Activated naive CD4-positive, alpha-beta T cell treated with anti-CD3 and anti-CD28 coated beads, Interleukin-2, amount 10 ng/mL, durations not matched to agents 7 days and 5 days (primary cell): ENCODE results near the gene MSMB.
"Not testable (repeated sequence)": the region's sequence is repeated elsewhere in the genome, so short reads cannot be mapped to it uniquely, and the experiment has no call there.

Source experiments
- CTCF ChIA-PET: fragments of 350-600 bp; sonication (Branson Sonifier 250); formaldehyde crosslinking; loops from one replicate; lab custom pipeline; 2021; ENCODE audit warnings: antibody characterized with exemption; lab: Charles Lee
- DNase-seq: peaks from one replicate; pipeline ENCODE4 v3.0.0-alpha.2; 2020
- H3K27ac Mint-ChIP-seq: one replicate; pipeline ENCODE4 v1.8.0; 2021; ENCODE audit warnings: mild to moderate bottlenecking, moderate library complexity, mixed read lengths
- H3K27me3 Mint-ChIP-seq: one replicate; pipeline ENCODE4 v1.8.0; 2021; ENCODE audit warnings: mild to moderate bottlenecking, mixed read lengths
- H3K36me3 Mint-ChIP-seq: one replicate; pipeline ENCODE4 v1.8.0; 2021; ENCODE audit warnings: mixed read lengths
- H3K4me1 Mint-ChIP-seq: one replicate; pipeline ENCODE4 v1.8.0; 2021; ENCODE audit warnings: mixed read lengths
- H3K4me3 Mint-ChIP-seq: one replicate; pipeline ENCODE4 v1.8.0; 2021; ENCODE audit warnings: mild to moderate bottlenecking, moderate library complexity, mixed read lengths
- H3K9me3 Mint-ChIP-seq: one replicate; pipeline ENCODE4 v1.8.0; 2021; ENCODE audit warnings: mixed read lengths

Gene MSMB

DNA sequence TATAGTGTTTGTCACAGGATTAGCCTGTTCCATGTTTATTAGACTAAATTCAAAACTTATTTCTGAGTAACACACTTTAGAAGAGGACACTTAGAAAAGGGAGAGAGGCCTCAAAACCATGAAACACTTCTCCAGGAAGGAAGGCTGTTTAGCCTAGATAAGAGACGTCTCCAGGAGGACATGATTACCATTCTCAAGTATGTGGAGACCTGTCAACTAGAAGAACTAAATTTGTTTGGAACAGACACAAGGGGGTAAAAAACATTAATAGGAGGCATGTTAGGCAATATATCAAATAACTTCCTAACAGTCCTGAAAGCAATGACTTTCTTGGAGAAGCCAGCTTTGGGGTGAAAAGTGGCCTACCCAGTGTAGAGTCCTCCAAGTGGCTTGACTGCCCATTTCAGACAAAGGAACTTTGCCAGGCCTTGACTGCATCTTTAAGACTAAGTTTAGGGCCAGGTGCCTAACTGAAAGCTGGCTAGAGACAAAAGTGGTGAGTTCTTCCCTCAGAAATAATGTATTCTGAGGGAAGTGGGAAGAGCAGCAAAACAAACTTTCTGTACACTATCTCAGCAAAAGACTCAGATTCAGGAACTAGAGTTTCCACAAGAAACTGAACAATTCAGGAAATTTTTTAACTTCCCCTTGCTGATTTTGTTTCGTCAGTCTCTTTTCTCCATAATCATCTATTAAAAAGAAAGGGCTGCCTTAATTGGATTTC is 27.5 kb downstream of the MSMB start:
- Mint-ChIP-seq H3K4me3 (no peak overlapping the region), H3K27me3 (no peaks in the 10 kb centered on the region), H3K4me1 (peaks cover 48% of the 10 kb centered on the region), H3K27ac (no peak overlapping the region), H3K36me3 (peaks cover 30% of the 10 kb centered on the region), H3K9me3 (no peaks in the 10 kb centered on the region)
- CTCF ChIA-PET = interaction anchor here (1.2 to 3.0 kb wide), 3 partner anchors 10 to 33 kb away, joined by 3 to 19 read pairs (median 3); no protein-coding TSS in a partner anchor
- DNase-seq = no peak

DNA sequence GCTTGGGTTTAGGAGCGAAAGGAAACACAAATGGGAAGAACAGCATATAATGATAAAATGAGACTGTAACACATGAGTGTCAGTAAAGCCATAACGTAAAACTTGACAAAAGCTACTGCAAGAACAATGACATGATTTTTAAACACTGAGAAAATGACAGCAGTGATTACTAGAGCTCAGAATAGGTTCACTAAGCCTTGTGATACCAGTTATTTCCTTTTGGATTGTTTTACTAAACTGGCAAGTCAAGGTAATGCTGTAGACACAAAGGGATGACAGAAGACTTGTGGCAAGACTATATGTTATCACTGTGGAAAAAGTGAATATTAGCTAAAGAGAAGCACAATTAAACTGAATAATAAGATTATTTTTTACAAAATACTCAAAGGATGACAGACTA is 28.3 kb downstream of the MSMB start:
- H3K9me3 Mint-ChIP-seq = no peaks in the 10 kb centered on the region
- H3K27me3 Mint-ChIP-seq = no peaks in the 10 kb centered on the region
- H3K4me3 Mint-ChIP-seq = no peak overlapping the region
- CTCF ChIA-PET = interaction anchor here (1.2 to 3.0 kb wide), 2 partner anchors 11 kb away, joined by 3 to 19 read pairs; no protein-coding TSS in a partner anchor
- H3K27ac Mint-ChIP-seq = no peak overlapping the region
- peaks cover 39% of the 10 kb centered on the region for H3K4me1 Mint-ChIP-seq
- no peak for DNase-seq
- peaks cover 34% of the 10 kb centered on the region for H3K36me3 Mint-ChIP-seq

DNA sequence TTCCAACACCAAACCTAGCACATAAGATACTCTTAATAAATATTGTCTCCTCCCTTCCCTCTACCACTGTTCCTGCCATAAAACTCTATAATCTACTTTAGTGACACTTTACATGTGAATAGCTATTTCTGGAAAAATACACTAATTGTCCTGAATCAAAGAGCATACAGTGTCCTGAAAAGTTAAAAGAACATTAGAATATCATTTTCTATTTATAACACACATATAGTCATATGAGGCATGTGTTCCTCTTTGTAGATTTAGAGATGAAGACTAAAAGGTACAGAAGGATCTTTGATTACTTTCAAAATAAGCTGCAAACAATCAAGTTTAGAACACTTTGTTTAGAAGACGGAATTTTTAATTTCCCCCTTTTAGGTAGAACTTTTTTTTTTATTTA is 29.3 kb downstream of the MSMB start:
- Mint-ChIP-seq H3K27ac (peak overlapping the region; percentile 15), H3K27me3 (no peaks in the 10 kb centered on the region), H3K9me3 (no peaks in the 10 kb centered on the region), H3K36me3 (peaks cover 36% of the 10 kb centered on the region), H3K4me1 (peaks cover 30% of the 10 kb centered on the region), H3K4me3 (no peak overlapping the region)
- CTCF ChIA-PET = interaction anchor here (0.7 to 3.0 kb wide), 3 partner anchors 9 to 23 kb away, joined by 3 to 19 read pairs (median 4); no protein-coding TSS in a partner anchor
- DNase-seq = no peak

GRCh38 chr10:46016190-46016589 is 29.9 kb downstream of the MSMB start:
- no peak for DNase-seq
- H3K4me3 Mint-ChIP-seq = no peak overlapping the region
- no peak overlapping the region for H3K27ac Mint-ChIP-seq
- H3K9me3 Mint-ChIP-seq = no peaks in the 10 kb centered on the region
- peaks cover 39% of the 10 kb centered on the region for H3K36me3 Mint-ChIP-seq
- H3K27me3 Mint-ChIP-seq = no peaks in the 10 kb centered on the region
- H3K4me1 Mint-ChIP-seq = peaks cover 26% of the 10 kb centered on the region
- CTCF ChIA-PET = interaction anchor here (1.6 kb wide), 1 partner anchor 10 kb away, joined by 4 read pairs; no protein-coding TSS in a partner anchor

GRCh38 chr10:46014683-46015405 is 31.2 kb downstream of the MSMB start:
- H3K4me1 Mint-ChIP-seq = peaks cover 14% of the 10 kb centered on the region
- H3K4me3 Mint-ChIP-seq = no peak overlapping the region
- no peak overlapping the region for H3K27ac Mint-ChIP-seq
- H3K27me3 Mint-ChIP-seq = no peaks in the 10 kb centered on the region
- CTCF ChIA-PET = interaction anchor here (1.6 kb wide), 1 partner anchor 11 kb away, joined by 4 read pairs; no protein-coding TSS in a partner anchor
- peaks cover 47% of the 10 kb centered on the region for H3K36me3 Mint-ChIP-seq
- H3K9me3 Mint-ChIP-seq = no peaks in the 10 kb centered on the region
- DNase-seq = no peak

GRCh38 chr10:46014206-46014605 is 31.9 kb downstream of the MSMB start:
- H3K4me3 Mint-ChIP-seq = no peak overlapping the region
- peaks cover 7% of the 10 kb centered on the region for H3K4me1 Mint-ChIP-seq
- no peaks in the 10 kb centered on the region for H3K27me3 Mint-ChIP-seq
- CTCF ChIA-PET = no interaction called here
- no peak for DNase-seq
- peaks cover 52% of the 10 kb centered on the region for H3K36me3 Mint-ChIP-seq
- H3K27ac Mint-ChIP-seq = no peak overlapping the region
- no peaks in the 10 kb centered on the region for H3K9me3 Mint-ChIP-seq

DNA sequence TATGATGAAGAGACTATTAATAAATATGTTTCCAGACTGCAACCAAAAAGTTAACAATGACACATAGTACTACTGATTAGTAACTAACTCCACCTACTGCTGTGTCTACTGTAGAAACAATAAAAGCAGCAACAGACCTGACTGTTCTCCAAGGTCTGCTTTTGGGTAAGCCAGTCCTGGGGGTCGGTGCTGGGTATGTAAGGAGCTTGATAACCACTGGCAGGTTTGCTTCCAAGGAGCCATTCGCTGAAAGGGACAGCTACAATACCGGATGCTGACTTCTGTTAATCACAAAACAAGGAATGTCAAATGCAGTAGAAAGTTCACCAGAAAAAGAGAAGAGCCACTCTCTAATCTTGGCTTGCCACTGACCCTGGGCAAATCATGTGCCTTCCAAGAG is 33.3 kb downstream of the MSMB start:
- Mint-ChIP-seq H3K27ac (no peak overlapping the region), H3K4me1 (no peaks in the 10 kb centered on the region), H3K4me3 (no peak overlapping the region), H3K27me3 (no peaks in the 10 kb centered on the region), H3K36me3 (peaks cover 58% of the 10 kb centered on the region), H3K9me3 (no peaks in the 10 kb centered on the region)
- no peak for DNase-seq
- CTCF ChIA-PET = no interaction called here

DNA sequence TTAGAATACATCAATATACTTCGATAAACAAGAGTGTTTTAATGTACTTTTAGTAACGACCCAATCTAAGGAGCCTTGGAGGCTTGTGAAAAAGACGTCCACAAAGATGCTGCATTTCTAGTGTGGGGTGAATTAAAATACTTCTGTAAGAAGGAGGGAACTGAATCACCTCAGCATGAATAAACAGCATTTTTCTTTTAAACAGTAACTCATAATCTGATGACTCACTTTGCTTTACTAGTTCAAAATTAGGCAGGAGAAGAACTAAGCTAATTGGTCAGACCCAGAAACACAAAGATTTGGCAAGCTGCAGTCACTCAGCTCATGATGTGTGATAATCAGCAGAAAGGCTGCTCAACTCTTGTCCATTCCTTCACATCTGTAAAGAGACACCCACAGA is 39.9 kb downstream of the MSMB start:
- H3K36me3 Mint-ChIP-seq = peaks cover 55% of the 10 kb centered on the region
- no peaks in the 10 kb centered on the region for H3K4me1 Mint-ChIP-seq
- no peak for DNase-seq
- H3K27ac Mint-ChIP-seq = peak overlapping the region; percentile 19
- H3K9me3 Mint-ChIP-seq = no peaks in the 10 kb centered on the region
- CTCF ChIA-PET = interaction anchor here (1.3 to 1.4 kb wide), 2 partner anchors 12 to 22 kb away, joined by 3 to 5 read pairs; no protein-coding TSS in a partner anchor
- no peak overlapping the region for H3K4me3 Mint-ChIP-seq
- H3K27me3 Mint-ChIP-seq = no peaks in the 10 kb centered on the region

DNA sequence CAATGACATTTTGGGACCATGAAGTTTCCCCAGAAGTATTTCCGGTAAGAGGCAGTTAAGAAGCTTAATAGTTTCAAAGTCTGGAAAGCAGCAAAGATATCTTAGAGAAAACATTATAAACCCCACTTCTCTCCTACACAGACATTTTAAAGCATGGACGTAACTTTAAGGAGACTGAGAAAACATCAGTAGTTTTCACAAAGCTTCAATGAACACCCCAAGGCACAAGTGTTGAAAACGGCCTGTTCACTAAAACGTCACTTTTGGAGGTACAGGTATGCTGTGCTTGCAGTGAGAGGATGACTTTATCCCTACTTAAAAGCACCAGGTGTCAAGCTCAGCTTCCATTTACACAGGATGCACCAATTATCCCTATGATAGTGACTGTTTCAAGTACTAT is 40.7 kb downstream of the MSMB start:
- H3K36me3 Mint-ChIP-seq = peaks cover 48% of the 10 kb centered on the region

DNA sequence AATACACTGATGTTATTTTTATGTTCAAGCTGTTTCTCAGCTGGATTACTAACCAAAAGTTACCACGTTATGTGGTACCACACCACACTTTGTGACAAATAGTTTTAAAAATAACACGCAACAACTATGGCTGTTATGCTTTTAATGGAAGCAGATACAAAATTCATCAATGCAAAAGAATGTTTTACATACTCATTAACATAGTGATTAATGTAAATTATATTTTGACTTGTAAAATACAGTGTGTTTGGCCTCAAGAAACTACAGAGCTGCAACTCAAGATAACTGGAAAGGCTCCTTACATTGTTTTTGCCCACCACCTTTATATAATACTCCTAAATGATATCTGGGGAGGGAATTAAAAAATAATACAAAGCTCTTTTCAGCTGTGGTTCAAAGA is 41.1 kb downstream of the MSMB start:
- DNase-seq = no peak
- no peaks in the 10 kb centered on the region for H3K4me1 Mint-ChIP-seq
- H3K27me3 Mint-ChIP-seq = no peaks in the 10 kb centered on the region
- no peaks in the 10 kb centered on the region for H3K9me3 Mint-ChIP-seq
- no peak overlapping the region for H3K27ac Mint-ChIP-seq
- peaks cover 48% of the 10 kb centered on the region for H3K36me3 Mint-ChIP-seq
- H3K4me3 Mint-ChIP-seq = no peak overlapping the region
- CTCF ChIA-PET = interaction anchor here (1.4 kb wide), 1 partner anchor 23 kb away, joined by 5 read pairs; no protein-coding TSS in a partner anchor

More for the DNA sequence above, 40.7 kb downstream of the MSMB start:
- Mint-ChIP-seq H3K27me3 (no peaks in the 10 kb centered on the region), H3K4me1 (no peaks in the 10 kb centered on the region), H3K4me3 (no peak overlapping the region), H3K27ac (no peak overlapping the region), H3K9me3 (no peaks in the 10 kb centered on the region)
- no peak for DNase-seq
- CTCF ChIA-PET = interaction anchor here (1.4 kb wide), 1 partner anchor 23 kb away, joined by 5 read pairs; no protein-coding TSS in a partner anchor

DNA sequence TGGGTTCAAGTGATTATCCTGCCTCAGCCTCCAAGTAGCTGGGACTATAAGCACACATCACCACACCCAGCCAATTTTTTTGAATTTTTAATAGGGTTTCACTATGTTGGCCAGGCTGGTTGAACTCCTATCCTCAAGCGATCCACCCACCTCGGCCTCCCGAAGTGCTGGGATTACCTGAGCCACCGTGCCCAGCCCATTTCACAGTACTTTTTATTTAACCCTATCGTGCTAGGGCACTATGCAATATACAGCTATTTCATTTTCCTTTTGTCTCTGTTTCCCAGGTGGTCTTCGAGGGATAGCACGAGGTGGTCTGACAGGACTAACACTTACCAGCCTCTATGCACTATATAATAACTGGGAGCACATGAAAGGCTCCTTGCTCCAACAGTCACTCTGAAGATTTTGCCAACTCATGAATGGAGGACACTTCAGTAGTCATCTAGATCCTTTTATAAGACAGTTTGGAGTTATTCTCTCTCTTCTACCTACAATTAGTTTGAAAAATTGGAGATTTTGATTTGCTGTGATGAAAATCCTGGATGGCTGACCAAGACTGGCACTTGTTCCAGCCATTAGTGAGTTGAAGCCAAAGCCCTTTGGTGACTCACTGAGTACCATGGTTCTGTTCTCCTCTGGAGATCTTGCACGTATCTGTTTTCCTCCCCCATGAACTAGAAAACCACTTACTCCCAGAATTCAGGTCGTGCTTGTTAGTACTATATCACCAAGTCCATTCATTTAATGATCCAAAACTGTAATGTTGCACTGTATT is 43.0 kb downstream of the MSMB start:
- CTCF ChIA-PET = no interaction called here
- H3K4me3 Mint-ChIP-seq = no peak overlapping the region
- no peak overlapping the region for H3K27ac Mint-ChIP-seq

GRCh38 chr10:46002189-46002687 is 43.8 kb downstream of the MSMB start:
- H3K4me3 Mint-ChIP-seq, H3K27me3 Mint-ChIP-seq, H3K9me3 Mint-ChIP-seq, H3K27ac Mint-ChIP-seq, DNase-seq, CTCF ChIA-PET, H3K4me1 Mint-ChIP-seq: not testable (repeated sequence)
- peaks cover 52% of the 10 kb centered on the region for H3K36me3 Mint-ChIP-seq

More for the DNA sequence above, 43.0 kb downstream of the MSMB start:
- Mint-ChIP-seq H3K9me3 (no peaks in the 10 kb centered on the region), H3K36me3 (peaks cover 51% of the 10 kb centered on the region), H3K27me3 (no peaks in the 10 kb centered on the region), H3K4me1 (no peaks in the 10 kb centered on the region)
- DNase-seq = no peak

- H3K4me1 Mint-ChIP-seq = no peaks in the 10 kb centered on the region
- DNase-seq = no peak
- no peaks in the 10 kb centered on the region for H3K27me3 Mint-ChIP-seq
- H3K36me3 Mint-ChIP-seq = peaks cover 47% of the 10 kb centered on the region
- no peaks in the 10 kb centered on the region for H3K9me3 Mint-ChIP-seq
- CTCF ChIA-PET = interaction anchor here (0.8 kb wide), 1 partner anchor 751 kb away, joined by 3 read pairs; no protein-coding TSS in a partner anchor
- H3K27ac Mint-ChIP-seq = peak overlapping the region; percentile 1
- no peak overlapping the region for H3K4me3 Mint-ChIP-seq
Measured at GRCh38 chr10:46001187-46001756, 44.8 kb downstream of the MSMB start.
